Urothelium cell line (cell line): Measurements from ENCODE around the gene FMN1.

Source experiments
- DNase-seq: peaks from one replicate; pipeline ENCODE4 v3.0.0; 2011; ENCODE audit warnings: low spot score, mixed read lengths
- FAIRE-seq: peaks from 2 replicates; lab custom pipeline; 2011; peaks lifted over from hg19 to GRCh38; lab: Jason Lieb, UNC

FMN1 gene

DNA sequence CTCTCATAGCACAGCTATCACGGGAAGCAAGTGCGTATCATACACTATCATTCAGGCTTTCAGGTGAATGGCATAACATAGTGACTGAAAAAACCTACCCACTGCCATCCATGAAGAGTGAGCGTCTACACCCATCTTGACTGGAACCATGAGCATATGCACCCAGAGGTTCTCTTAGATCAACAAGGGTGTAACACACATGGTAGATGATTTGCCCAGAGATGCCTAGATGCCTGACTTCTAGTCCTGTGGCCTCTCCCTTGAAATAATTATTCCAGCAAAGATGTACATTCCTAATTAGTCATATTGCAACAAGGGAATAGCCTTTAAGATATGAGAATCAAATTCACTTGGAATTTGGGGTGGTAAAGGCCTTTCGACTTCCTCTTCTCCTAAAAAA, 248.3 kb downstream of the FMN1 start:
- no peak for FAIRE-seq
- no peak for DNase-seq

DNA sequence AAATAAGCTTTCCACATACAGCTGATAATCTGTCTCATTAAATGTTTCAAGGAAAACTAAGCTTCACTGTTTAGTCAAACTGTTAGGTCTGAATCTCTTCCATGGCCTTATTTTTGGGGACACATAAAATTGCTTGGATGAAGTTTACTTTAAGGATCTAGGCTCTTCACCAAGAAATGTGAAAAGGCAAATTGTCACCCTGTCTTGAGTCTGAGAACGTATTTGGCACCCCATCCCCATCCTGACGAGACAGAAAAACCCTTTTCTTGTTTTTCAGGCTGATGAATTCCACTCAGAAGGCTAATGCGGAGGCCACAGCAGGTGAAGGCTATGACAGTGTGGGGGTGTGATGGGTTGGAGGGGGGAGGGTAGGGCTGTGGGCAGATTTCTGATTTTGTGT, 250.1 kb downstream of the FMN1 start:
- no peak for FAIRE-seq

DNA sequence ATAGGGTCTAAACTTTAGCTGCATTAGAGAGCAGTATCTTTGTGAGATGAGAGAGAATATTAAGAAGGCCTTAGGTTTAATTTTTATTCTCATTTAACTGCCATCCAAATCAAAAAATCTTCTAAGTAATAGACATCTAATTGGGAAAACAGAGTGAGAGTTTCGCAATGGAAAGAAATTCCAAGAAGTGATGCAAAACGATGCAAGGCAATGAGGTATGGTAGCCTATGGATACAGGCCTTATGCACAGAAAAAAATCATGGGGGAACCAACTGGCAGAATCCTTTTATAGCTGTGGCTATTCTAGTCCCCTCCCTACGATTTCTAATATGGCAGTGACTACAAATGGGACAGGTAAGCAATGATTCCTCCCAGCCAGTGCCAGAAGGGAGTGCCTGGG, 250.8 kb downstream of the FMN1 start:
- DNase-seq (no peak), FAIRE-seq (no peak)

More for the DNA sequence above, 250.1 kb downstream of the FMN1 start:
- no peak for DNase-seq

DNA sequence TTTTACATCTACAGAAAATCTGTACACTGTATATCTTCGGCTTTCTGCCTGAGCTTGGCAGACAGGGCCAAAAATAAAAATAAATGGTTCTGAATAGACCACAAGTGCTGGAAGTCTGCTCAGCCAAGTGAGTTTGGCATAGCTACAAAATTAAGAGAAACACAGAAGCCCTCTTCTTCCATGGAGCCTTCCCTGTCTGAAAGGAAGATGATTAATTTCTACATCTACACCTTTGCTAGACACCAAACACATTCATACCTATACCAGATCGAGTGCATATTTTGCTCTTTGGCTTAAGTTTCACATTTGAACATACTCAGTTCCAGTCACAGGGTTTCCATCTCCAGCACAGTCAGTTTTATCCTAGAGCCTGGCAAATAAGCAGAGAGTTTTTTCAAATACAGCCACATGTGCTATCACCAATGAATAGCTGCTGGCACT, 252.1 kb downstream of the FMN1 start:
- DNase-seq (no peak), FAIRE-seq (no peak)

DNA sequence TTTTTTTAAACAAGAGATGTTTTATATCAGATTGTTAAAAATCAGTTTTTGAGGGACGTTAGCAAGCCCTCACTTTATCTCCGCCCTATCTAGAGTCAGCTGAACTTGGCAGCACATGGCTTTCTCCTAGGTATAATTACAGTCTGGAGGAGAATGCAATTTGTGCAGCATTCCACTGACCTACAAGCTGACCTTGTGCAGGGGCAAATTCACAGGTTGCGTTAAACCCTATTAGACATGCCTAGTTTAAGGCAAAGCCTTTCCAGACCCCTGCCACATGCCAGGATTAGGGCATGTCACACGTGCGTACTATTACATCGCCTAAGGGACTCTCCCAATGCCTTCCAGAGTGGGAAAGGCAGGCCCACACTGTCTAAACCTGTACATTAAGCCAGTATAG, 252.7 kb downstream of the FMN1 start:
- no peak for FAIRE-seq
- no peak for DNase-seq

DNA sequence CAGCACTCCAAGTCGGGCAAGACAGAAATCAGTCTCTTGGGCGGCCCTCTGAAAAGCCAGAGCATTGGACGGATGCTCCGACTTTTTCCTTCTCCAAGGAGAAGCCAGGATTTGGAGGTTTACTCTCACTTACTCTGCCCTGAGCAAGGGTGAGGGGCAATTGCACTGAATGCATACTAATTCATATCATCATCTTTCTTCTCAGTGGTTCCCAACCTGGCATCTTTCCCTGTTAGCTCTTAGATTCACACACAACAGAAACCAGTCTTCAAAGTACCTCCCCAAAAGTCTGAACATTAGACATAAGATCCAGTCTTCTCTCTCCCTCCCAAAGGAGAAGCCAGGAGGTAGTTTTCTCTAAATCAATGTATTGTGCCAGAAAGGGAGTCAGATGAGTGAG, 257.5 kb downstream of the FMN1 start:
- DNase-seq (no peak), FAIRE-seq (no peak)

DNA sequence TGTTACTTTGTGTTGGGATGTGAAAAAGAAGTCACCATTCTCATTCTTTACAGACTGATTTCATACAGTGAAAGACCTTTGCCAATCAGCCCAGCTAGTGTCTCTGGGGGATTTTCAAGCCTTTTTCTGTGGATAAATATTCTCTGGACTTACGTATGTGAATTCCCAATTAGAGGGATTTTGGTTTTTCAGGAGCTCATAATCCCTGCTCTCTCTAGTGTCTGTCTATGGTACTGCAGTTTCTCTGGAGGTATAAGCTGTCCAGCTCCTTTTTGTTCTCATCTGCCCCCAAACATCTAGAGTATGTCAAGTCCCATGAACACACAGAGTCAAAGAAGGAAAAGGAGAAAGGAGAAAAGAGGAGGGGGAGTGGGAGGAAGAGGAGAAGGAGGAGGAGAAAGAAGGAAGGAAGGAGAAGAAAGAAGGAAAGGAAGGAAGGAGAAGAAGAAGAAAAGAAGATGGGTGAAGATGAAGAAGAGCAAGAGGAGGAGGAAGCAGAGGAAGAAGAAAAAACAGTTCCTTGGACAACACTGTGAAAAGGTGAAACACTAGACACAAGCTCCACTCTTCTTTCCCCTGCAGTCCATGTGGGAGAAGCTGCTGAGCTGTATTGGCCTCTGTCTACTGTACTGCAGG, 258.1 kb downstream of the FMN1 start:
- DNase-seq (peak; percentile 12), FAIRE-seq (no peak)

DNA sequence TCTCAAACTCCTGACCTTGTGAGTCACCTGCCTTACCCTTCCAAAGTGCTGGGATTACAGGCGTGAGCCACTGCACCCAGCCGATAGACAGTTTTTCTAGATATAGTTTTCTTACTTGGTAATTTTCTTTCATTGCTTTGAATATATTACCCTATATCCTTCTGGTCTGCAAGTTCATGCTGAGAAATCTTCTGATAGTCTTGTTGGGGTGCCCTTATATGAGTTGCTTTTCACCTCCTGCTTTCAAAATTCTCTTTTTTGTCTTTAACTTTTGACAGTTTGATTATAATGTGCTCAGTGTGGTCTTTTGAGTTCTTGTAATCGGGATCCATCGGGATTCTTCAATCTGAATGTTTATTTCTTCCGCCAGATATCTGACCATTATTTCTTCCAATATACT, 259.4 kb downstream of the FMN1 start:
- FAIRE-seq (no peak), DNase-seq (no peak)

DNA sequence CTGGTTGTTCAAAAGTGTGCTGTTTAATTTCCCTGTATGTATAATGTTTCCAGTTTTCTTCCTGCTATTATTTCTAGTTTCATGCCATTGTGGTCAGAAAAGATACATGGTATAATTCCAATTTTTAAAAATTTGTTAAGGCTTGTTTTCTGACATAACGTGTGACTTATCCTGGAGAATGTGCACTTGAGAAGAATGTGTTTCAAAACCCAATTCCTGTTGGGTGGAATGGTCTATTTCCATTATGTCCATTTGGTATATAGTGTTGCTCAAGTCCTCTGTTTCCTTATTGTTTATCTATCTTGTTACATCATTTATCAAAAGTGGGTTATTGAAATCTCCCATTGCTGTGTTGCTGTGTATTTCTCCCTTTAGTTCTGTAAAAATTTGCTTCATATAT, 261.3 kb downstream of the FMN1 start:
- FAIRE-seq (no peak), DNase-seq (no peak)

DNA sequence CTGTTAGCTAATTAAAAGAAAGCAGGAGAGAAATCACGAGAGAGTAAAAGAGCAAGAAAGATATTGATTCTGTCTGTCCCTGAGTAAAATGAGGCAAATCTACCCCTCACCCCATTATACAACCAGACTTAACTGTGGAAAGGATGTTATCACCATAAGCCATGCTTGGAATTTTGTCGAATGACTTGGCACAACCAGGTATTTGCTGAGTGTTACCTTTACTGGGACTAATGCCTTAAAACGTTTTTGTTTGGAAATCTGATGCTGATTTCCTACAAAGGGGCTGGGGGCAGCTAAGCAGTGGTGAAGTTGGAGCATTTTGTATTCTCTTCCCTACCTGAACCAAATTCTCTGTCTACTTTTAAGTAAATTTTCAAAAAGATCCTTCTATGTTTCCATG, 265.6 kb downstream of the FMN1 start:
- no peak for DNase-seq
- no peak for FAIRE-seq

DNA sequence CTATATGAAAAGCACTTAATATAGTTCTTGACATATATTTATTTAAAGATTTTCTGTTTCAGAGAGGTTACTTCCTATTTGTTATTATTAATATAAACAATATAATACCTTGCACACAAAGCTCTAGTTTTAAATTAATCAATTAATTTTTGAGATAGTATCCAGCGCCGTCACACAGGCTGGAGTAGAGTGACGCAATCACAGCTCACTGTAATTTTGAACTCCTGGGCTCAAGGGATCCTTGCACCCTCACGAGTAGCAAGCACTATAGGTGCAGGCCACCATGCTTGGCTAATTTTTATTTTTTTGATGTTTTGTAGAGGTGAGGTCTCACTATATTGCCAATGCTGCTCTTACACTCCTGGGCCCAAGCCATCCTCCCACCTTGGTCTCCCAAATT, 267.4 kb downstream of the FMN1 start:
- no peak for DNase-seq
- FAIRE-seq: no peak

DNA sequence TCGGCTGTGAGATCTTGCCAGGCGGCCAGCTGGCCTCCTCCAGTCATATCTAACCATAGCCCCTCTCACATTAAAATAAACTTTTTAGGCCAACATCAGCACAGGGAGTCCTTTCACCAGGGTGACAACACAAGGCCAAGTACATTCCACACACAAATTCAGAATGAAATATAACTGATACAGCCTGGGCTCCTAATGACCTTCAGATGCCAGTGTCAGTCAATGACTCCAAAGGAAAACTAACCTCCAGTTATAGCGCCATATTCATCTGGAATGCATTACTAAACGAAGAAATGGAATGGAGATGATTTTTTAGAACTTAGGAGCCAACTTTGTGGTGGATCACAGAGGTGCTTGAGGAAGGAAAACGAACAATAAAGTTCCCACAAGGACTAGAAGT, 271.3 kb downstream of the FMN1 start:
- DNase-seq (no peak), FAIRE-seq (no peak)

DNA sequence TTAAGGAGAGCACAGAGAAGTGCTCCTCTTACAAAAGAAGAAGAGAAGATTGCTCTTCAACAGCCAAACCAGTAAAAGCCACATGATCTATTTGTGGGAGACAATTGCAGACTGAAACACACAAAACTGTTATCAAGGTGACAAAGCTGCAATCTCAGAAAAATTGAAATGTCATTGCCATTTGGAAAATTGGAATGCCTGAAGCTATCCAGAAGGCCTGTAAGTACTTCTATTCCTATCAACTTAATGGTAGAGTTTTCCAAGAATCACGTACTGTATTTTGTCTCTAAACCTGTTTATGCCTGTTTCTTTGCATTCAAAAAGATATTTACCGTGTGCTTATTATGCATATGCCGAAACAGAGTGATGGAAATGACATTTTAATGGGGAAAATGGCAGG, 272.0 kb downstream of the FMN1 start:
- FAIRE-seq (no peak), DNase-seq (no peak)

DNA sequence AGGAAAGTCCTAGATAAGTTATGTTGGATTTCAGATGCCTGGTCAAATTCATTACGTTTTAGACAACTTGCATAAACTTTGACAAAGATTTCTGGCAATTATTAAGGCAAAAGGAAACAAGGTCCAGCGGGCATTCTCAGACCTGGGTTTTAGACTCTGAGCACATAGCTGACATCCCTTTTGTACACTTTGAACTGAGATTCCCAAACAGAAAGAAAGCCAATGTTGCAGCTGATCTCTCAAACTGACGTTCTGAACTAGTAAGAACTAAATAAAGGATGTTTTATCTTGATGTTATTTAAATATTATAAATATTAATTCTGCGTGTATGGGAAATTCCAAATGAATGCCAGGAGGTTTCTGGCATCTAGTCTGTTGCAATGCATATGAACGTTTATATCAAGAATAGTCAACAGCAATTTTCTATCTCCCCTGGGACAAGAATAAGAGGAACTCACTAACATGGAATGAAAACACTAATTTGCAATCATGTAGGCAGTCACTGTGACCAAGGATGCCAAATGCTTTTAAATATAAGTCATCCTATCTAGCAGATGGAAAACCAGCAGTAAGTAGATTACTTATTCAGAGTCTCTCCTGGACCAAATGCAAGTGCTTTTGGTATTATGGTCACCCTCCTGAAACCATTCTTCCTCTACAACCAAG, 274.6 kb downstream of the FMN1 start:
- DNase-seq: no peak

DNA sequence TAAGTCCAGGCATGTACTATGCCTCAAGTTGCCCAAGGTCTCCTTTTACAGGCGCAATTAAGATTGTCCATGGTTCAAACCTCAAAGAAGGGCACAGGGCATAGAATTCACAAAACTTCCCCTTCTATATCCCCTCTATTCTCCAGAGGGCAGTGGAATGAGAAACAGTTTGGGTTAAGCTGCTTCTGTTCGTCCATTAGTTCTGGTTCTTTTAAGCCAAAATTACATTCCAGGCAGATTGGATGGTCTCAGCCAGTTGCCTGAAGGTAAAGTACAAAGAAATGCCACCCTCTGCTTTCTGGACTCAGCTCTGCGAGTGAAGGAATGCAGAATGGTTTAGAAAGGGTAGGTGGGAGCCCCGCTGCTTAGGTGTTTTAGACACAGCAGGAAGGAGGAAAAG, 276.0 kb downstream of the FMN1 start:
- FAIRE-seq: no peak
- DNase-seq: no peak

More for the DNA sequence above, 274.6 kb downstream of the FMN1 start:
- FAIRE-seq: no peak

DNA sequence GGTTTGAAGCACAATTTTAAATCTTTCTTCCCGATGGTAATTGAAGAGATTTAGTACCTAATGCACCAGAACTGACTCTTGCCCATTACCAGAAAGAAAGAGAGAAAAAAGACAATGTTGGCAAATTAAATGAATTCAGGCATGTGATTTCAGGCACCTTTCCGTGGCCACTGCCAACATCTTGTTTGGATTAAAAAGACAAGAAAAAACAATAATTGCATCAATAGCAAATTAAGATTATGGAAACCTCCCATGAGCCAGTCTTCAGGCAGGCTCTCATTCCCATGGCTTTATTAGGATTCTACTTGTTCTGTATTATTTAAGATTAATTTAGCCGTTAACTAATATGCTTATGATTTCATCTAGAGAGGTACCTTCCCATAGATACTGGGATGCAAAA, 283.7 kb downstream of the FMN1 start:
- FAIRE-seq (no peak), DNase-seq (no peak)

DNA sequence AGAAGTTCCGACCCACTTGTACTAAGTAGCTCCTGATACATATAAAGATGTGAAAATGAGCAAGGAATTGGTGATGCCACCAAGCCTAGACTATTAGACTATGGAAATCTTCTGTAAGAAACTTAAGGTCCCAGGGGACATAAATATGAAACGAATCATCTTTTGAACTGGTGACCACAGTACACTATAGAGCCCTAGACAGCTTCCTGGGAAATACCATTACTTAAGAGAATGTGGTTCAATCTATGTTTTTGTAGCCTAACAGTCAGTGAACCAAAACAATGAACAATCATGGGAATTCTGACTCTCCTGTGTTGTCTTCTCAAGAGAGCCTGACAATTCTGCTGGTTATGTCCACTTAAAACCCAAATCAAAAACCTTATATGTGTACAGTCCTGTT, 285.1 kb downstream of the FMN1 start:
- no peak for FAIRE-seq
- no peak for DNase-seq

DNA sequence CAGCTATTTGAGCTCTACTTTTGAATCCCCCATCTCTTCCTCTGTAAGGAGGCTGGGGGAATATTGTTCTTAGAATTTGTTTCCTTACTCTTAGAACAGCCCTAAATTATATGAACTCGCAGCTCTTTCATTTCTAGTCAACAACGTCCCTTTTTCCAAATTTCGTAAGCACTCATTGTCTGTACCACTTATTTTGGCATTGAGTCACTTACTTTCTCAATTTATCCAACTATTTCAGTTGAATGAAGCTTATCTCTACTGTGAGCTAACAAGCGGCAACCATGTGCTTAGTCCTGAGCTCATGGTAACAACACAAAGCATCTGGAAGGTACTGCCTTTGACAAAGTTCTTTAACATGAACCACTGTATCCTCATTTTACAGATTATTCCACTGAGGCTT, 285.6 kb downstream of the FMN1 start:
- DNase-seq: no peak
- FAIRE-seq: no peak

DNA sequence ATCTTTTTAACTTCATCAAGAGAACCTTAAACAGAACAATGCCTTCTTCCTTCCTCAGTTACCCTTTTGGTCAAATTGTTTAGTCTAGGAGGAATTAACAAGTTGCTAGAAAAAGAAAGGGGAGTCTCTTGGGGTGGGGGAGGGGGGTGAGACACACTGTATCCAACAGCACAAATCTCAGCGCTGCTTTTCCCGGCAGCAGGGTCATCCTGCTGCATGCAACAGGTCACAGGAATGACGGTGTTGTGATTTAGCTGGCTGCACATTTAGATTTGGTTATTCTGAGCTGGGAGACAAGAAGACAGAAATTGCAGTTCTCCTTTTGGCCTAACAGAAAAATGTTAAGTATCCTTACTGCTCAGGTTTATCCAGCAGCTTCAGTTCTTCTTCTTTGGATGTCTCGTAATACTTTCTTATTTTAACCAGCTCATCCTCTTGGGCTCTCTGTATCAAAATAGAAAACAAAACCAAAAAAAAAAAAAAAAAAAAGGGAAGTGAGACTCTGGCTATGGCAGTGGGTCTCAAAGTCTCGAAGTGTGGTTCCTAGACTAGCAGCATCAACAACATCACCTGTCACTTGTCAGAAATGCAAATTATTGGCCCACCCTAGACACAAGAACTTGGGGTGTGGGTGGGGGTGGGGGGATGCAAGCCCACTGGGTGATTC, 286.2 kb downstream of the FMN1 start:
- FAIRE-seq: no peak
- DNase-seq: no peak

DNA sequence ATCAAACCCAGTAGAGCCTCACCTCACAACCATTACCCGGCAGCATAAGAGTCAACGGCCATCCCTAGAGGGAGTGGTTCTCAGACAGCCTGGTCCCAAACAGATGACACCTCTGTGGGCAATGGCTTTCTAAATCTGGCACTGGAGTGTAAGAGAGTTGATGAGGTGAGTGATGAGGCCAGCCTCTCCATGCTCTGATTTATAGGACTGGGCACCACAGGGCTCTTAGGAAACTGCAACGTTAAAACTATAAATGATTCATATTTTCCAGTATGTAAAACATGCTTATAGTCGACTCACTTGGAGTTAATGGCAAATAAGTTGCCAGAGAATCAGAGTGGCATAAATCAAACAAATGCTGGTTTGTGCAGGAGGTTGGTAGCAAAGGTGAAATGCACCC, 289.0 kb downstream of the FMN1 start:
- no peak for DNase-seq

DNA sequence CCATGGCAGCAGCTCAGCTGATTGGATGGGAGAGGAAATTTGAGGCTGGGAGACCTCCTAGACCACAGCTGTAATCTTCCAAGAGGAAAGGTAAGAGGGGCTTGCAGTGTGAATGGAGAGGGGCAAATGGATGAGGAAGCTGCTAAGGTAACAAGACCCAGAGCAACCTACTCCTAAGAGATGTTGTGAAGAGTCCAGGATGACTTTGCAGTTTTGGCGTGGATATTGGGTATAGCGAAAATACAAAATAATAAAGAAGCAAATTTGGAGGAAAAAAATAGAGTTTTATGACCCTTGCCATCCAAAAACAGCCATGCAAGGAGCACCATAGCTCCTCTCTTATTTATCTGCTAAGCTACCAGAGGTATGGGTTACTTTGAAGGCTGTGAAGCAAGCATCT, 290.1 kb downstream of the FMN1 start:
- DNase-seq (no peak), FAIRE-seq (no peak)

More for the DNA sequence above, 289.0 kb downstream of the FMN1 start:
- no peak for FAIRE-seq

DNA sequence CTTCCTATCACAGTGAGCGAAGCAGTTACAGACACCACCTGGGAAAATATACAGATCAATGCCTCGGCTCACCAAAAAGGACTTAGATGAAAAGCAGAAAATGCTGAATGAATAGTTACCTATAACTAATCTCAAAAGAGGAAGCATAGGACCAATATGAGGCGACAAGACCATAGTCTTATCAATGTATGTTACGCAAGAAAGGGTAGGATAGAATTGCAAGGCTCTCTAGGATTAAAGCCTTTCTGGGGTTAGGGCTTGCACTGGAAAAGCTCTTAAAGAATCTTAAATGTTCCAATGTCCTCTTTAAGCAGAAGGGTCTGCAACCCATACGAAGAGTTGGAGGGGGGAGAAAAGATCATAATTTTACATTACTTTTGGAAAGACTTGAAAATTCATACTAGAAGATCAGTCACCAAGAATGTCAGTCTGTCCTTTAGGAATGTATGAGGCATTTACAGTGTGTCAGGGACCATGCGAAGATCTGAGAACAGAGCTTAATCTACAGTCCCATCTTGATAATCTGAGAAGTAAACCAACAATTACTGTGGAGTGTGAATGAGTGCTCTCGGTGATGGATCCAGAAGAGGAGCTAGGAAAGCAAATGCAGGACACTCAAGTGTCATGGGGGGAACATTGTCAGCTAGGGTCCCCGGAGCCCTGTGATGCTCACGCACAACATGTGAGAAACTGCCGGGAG, 290.8 kb downstream of the FMN1 start:
- DNase-seq (no peak), FAIRE-seq (no peak)
